Measurements from ENCODE around the gene EPHA3.

EPHA3 gene

DNA sequence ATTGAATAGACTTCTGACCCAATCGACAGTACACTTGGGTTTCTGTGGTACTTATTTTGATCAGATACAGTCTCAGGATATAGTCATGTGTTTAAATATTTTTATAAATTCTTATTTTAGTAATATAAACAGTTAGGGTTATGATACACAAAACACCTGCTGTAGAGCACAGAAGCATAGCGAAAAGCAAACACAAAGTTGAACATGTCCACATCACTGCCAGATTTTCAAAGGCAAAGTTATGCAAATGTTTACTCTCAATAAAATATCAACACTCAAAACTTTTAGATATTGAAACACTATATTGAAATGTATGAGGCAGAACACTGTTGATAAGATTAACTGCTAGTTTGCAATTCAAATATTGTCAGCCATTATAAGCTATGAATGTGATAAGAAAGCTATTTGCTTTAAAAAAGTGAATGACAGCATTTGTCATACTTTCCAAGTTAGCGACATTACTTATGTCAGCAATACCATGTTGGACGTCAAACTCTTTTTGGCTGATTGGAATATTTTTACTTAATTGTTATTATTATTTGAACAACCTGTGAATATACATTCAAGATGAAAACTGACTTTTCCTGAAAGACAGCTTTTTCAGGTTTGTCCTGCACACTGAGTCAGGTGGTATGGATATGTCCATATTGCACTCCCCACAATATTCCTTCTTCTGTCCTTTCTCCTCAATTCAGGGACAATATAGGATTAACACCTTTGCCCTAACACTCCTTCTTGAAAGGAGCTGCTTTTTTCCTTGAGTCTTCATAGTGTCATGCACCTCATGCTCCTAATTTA lies 367.1 kb downstream of the EPHA3 start:
- DNase-seq = no peak

DNA sequence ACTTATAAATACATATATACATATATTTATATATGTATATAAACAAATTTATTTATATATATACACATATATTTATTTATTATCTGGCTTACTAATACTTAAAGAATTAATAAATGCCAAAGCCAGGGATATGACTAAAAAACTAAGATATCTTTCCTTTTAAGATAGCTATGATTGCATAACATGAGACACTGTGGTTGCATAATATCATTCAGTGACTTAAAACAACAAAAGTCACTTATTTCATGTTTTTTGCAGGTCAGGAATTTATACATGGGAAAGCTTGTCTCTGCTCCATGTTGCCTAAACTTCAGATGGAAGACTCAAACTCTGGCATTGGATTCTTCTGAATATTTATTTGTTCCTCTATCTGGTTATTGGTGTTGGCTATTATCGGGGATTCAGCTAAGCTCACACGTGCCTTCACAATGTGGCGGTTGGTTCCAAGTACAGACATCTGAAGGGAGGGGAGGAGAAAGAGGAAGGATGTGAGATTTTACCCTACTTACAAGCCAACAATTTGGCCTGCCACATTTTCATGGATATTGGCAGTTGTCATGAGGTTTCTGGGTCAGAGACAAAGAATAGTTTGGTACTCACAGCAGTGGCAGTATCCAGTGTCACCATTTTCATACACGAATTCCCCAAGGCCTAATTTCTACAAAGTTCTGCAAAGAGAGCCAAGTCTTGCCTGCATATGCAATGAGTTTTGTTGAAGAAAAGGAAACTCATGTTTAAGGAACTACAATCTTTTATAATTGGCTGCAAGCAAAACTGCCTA lies 381.6 kb downstream of the EPHA3 start:
- no peak for DNase-seq

DNA sequence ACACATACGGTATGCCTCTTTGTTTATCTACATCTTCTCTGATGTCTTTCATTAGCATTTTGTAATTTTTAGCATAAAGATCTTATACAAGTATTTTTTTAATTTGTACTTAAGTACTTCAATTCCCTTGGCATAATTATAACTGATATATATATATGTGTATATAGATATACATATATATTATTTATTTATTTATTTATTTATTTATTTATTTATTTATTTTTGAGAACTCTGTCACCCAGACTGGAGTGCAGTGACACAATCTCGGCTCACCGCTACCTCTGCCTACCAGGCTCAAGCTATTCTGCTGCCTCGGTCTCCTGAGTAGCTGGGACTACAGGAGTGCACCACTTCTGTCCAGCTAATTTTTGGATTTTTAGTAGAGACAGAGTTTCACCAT lies 382.7 kb downstream of the EPHA3 start:
- DNase-seq = no peak

DNA sequence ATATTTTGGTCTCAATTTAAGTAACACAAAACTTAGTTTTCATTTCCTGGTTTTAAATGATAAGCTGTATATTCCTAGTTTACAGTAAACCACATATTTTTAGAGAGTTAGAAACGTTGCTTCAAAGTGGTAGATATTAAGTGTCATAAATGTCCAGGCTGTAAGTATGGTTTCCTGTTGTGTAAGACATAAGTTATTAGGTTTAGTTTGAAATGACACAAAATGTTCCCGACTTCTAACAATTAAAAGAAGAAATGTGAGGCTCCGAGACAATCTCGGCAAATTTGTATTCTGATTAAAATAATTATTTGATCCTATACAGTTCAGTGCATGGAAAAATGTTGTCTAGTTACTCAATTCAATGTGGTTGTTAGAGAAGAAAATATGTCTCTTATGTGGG lies 387.3 kb downstream of the EPHA3 start:
- no peak for DNase-seq

DNA sequence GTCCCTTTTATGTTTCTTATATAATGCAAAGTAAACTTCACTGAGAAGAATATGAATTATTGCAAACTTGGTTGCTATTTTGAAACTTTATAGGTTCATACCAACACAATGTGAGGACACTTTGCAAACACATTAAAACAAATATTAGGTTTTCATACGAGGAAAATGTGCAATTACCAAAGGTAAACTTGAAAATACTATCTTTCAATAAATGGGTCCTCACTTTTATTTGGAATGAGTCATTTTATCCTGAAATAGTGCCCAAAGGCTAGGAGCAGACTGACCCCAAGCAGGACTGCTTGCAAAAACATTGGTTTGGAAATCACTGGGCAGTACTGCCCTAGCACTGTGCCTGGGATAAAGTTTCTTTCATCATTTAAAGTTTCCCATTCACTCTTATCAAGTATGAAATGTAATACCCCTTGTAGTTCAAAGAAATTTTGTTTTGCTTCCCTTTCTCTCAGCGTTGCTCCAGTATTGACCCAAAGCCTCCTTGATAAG lies 396.5 kb downstream of the EPHA3 start:
- no peak for DNase-seq

DNA sequence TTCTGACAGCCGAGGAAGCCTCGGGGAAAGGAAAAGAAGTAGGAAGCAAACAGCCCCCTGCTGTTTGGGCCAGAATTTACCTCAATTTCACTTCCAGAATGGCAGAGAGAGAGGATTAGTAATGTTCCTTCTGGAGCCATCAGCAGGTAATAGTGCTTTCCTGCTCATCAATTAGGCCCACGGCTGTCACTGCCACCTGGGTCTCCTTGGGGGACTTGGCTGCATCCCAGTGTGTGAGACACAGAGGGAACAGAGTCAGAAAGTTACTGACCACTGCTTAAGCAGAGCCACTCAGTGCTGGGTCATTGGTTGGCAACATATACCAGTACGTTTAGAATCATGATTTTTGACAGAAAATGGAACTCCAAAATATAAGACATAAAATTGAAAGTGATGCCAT lies 397.0 kb downstream of the EPHA3 start:
- DNase-seq = no peak

DNA sequence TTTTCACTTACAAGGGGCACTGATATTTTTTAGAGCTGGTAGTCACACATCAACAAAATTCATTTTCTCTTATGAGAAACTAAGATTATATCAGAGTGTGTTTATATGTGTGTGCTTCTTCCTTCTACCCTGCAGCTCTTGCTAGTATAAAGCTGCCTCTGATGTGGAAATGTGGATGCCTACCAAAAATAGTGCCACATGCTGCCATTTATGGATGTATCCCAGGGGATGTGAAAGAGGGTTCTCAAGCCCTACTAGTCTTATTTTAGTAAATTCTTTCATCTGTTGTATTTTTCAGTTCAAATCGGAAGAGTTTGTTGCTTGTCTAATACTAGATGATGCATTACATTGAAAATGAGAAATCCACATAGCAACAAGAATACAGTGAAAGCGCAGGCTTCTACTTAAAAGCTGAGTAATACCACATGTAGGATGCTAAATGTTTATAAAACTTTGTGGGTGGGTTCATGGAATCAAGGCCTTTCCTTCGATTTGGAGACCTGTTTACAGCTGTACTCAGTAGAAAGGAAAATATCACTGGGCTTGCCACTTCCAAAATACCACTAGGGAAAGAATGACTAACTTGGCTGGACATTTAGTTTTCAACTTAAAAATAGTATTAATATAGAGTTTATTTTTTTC lies 399.2 kb downstream of the EPHA3 start:
- no peak for DNase-seq

DNA sequence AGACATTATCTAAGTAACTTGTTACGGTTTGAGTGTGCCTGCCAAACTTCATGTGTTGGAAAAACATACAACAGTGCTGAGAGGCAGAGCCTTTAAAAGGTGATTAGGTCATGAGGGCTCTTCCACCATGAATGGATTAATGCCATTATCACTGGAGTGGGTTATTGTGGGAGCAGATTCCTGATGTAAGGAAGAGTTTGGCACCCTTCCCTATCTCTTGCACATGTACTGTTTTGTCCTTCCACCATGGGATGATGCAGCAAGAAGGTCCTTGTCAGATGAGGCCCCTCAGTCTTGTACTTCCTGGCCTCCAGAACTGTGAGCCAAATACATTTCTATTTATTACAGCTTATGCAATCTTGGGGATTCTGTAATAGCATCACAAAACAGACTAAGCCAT lies 413.9 kb downstream of the EPHA3 start:
- DNase-seq = no peak

DNA sequence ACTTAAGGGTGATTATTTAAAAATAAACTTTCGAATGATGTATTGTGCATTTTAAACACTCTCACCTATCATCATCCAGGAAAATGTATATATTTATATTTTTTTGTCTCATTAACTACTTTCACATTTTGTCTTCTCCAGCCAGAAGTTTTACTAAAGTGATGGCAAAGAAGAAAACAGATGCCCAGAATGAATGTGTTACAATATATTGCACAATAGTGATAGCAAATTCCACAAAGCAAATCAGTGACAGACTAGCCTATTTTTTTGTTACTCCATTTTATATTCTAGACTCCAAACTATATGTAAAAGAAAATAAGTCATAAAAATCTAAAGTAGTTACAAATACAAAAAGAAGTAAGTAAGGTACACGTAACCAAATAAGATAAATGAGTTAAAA lies 414.7 kb downstream of the EPHA3 start:
- DNase-seq = no peak

DNA sequence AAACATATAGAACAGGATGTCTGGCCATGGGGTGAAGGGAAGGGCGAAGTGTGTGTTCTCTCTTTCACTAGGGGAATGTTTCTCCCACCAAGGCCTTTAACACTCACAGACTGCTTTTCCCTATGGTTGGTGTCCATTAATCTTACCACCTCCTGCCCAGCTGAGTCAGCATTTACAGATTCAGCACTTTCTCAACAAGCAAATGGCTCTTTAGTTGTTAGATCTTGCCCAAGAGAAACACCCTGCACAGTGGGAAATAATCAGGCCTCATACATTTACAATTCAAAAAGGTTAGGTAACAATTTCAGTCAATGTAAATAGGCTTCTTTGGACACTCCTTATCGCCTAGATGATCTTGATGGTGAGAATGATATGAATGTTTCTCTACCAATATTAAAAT lies 418.2 kb downstream of the EPHA3 start:
- DNase-seq = no peak

DNA sequence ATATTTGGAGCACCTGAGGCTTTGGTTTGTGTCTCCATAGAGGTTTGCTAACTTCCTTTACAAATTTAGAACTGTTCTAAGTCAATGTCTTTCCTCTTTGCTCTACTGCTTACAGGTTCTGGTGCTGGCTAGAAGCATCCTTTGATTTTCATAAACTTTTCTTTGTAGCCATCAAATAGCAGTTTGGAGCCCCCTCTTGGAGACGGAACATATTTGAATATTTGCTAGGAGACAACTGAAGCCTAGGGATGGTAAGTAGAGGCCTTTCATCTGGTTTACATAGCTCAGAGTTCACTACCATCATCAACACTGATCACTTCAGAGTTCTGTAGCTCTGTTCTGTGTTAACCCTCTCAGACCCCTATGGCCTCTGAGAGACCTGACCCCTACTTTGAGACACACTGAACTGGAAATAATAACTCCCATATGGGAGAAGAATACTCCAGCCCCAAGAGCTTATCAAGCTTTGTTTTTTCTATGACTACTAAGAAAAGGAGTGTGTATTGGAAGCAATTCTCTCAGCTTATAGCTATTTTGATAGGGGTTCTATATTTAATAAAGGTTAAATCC lies 420.4 kb downstream of the EPHA3 start:
- no peak for DNase-seq
